ENCODE results near the gene CCDC90B.
"Not testable (repeated sequence)": the region's sequence is repeated elsewhere in the genome, so short reads cannot be mapped to it uniquely, and the experiment has no call there.

Gene CCDC90B

GRCh38 chr11:83285151-83285770 is 906 bp downstream of the CCDC90B start:
- DNase-seq = no peak

GRCh38 chr11:83284501-83285150 is 1.5 kb downstream of the CCDC90B start:
- DNase-seq = no peak

GRCh38 chr11:83282084-83282716 is 4.0 kb downstream of the CCDC90B start:
- no peak for DNase-seq

- no peak for DNase-seq
Measured at GRCh38 chr11:83280256-83280655, 5.9 kb downstream of the CCDC90B start.

- no peak for DNase-seq
Measured at GRCh38 chr11:83278351-83278750, 7.8 kb downstream of the CCDC90B start.

- no peak for DNase-seq
Measured at GRCh38 chr11:83275888-83276641, 10.1 kb downstream of the CCDC90B start.

GRCh38 chr11:83272627-83273026 is 13.5 kb downstream of the CCDC90B start:
- no peak for DNase-seq

- DNase-seq = not testable (repeated sequence)
Measured at GRCh38 chr11:83271734-83272133, 14.4 kb downstream of the CCDC90B start.

- not testable (repeated sequence) for DNase-seq
Measured at GRCh38 chr11:83269080-83269479, 17.1 kb downstream of the CCDC90B start.

- DNase-seq = no peak
Measured at GRCh38 chr11:83265331-83265730, 20.8 kb downstream of the CCDC90B start.

GRCh38 chr11:83259559-83259958 is 26.6 kb downstream of the CCDC90B start:
- DNase-seq = no peak

- no peak for DNase-seq
Measured at GRCh38 chr11:83257761-83258168, 28.4 kb downstream of the CCDC90B start.

GRCh38 chr11:83256602-83257340 is 29.4 kb downstream of the CCDC90B start:
- DNase-seq = no peak

- no peak for DNase-seq
Measured at GRCh38 chr11:83255366-83255765, 30.8 kb downstream of the CCDC90B start.

GRCh38 chr11:83252941-83253340 is 33.2 kb downstream of the CCDC90B start:
- no peak for DNase-seq

GRCh38 chr11:83252266-83252665 is 33.9 kb downstream of the CCDC90B start:
- DNase-seq = no peak

GRCh38 chr11:83249972-83250593 is 36.1 kb downstream of the CCDC90B start:
- no peak for DNase-seq

GRCh38 chr11:83249445-83249844 is 36.7 kb downstream of the CCDC90B start:
- no peak for DNase-seq

- no peak for DNase-seq
Measured at GRCh38 chr11:83241291-83241946, 44.7 kb downstream of the CCDC90B start.

- DNase-seq = no peak
Measured at GRCh38 chr11:83238111-83238510, 48.1 kb downstream of the CCDC90B start.

GRCh38 chr11:83235825-83236224 is 50.3 kb downstream of the CCDC90B start:
- DNase-seq = no peak

- DNase-seq = no peak
Measured at GRCh38 chr11:83223457-83223856, 62.7 kb downstream of the CCDC90B start.

All from NK-92 treated with Interleukin-12 subunit alpha and Interleukin-12 subunit beta, amount 100 ng/mL, for 24 hours (cell line).